Right atrium auricular region (tissue), 2 donors: ENCODE results near the gene SELENOM. TPM values are rescaled to one million over a fixed set of nuclear protein-coding genes. Genes with fewer than 3 reads are reported as not detected.

Source experiments
- DNase-seq: peaks from one replicate; pipeline ENCODE4 v3.0.0-alpha.2; 2019; ENCODE audit warnings: low spot score
- H3K27ac ChIP-seq, 2 donors: fragments of 200-600 bp; sonication (generic); 1 replicate in 1 of 2; 2 replicates in 1 of 2; pipeline ENCODE4 v1.5.1; 2016 to 2019
- H3K27me3 ChIP-seq, 2 donors: fragments of 200-600 bp; sonication (generic); one replicate each; pipeline versions ENCODE4 v1.5.1 to v1.6.0; 2017 to 2019
- H3K36me3 ChIP-seq: fragments of 200-600 bp; sonication (generic); one replicate; pipeline ENCODE4 v1.5.1; 2016
- H3K4me1 ChIP-seq, 2 donors: fragments of 200-600 bp; sonication (generic); one replicate each; pipeline versions ENCODE4 v1.5.1 to v1.6.0; 2017 to 2019
- H3K4me3 ChIP-seq, 2 donors: fragments of 200-600 bp; sonication (generic); 1 replicate in 1 of 2; 2 replicates in 1 of 2; pipeline ENCODE4 v1.5.1; 2017 to 2019; ENCODE audit warnings: mild to moderate bottlenecking in 1 of 2, moderate library complexity in 1 of 2
- H3K9me3 ChIP-seq, 2 donors: fragments of 200-600 bp; sonication (generic); one replicate each; pipeline ENCODE4 v1.5.1; 2019
- CTCF ChIP-seq, 2 donors: fragments of 200-600 bp; sonication (generic); IDR thresholded peaks; one replicate each; pipeline ENCODE4 v1.5.1; 2019; ENCODE audit warnings: antibody characterized with exemption in 2 of 2
- total RNA-seq, 2 donors: library from RNA; depleted of rRNA; stranded (reverse); fragments of >200 nt; gene quantifications; one replicate each; pipeline ENCODE4 v1.1.0, GENCODE V29; 2016

SELENOM gene
- total RNA-seq, 2 donors from 2014 or later, result 133 to 358 TPM

- DNase-seq, result no peak
- no peak overlapping the region for H3K27ac ChIP-seq
- no peaks in the 10 kb centered on the region for H3K4me1 ChIP-seq
- H3K36me3 ChIP-seq, result peaks cover 7% of the 10 kb centered on the region
- H3K9me3 ChIP-seq, result no peaks in the 10 kb centered on the region
- no peak for TF ChIP-seq CTCF (IDR thresholded peaks at IDR 0.05)
- H3K27me3 ChIP-seq, result no peaks in the 10 kb centered on the region
- no peak overlapping the region for H3K4me3 ChIP-seq
Measured at GRCh38 chr22:31133911-31134310, 26.5 kb upstream of the SELENOM start.

- no peaks in the 10 kb centered on the region for H3K9me3 ChIP-seq
- H3K36me3 ChIP-seq, result peaks cover 7% of the 10 kb centered on the region
- DNase-seq, result no peak
- H3K4me3 ChIP-seq, result no peak overlapping the region
- H3K27me3 ChIP-seq, result no peaks in the 10 kb centered on the region
- no peak for TF ChIP-seq CTCF (IDR thresholded peaks at IDR 0.05)
- no peak overlapping the region for H3K27ac ChIP-seq
- no peaks in the 10 kb centered on the region for H3K4me1 ChIP-seq
Measured at GRCh38 chr22:31130873-31131272, 23.5 kb upstream of the SELENOM start.

GRCh38 chr22:31128156-31128555 lies 20.8 kb upstream of the SELENOM start:
- H3K27ac ChIP-seq, result no peak overlapping the region
- TF ChIP-seq CTCF (IDR thresholded peaks at IDR 0.05), result no peak
- H3K9me3 ChIP-seq, result no peaks in the 10 kb centered on the region
- peaks cover 7% of the 10 kb centered on the region for H3K36me3 ChIP-seq
- H3K4me1 ChIP-seq, result peaks cover 0 to 10% of the 10 kb centered on the region in 2 donors
- no peak overlapping the region for H3K4me3 ChIP-seq
- DNase-seq, result no peak
- H3K27me3 ChIP-seq, result no peaks in the 10 kb centered on the region

- DNase-seq, result no peak
- Histone ChIP-seq H3K9me3 (no peaks in the 10 kb centered on the region), H3K4me1 (peaks cover 0 to 19% of the 10 kb centered on the region in 2 donors), H3K27me3 (no peaks in the 10 kb centered on the region), H3K36me3 (peaks cover 7% of the 10 kb centered on the region), H3K4me3 (no peak overlapping the region), H3K27ac (no peak overlapping the region)
- TF ChIP-seq CTCF (IDR thresholded peaks at IDR 0.05), result no peak
Measured at GRCh38 chr22:31127181-31127772, 19.9 kb upstream of the SELENOM start.

GRCh38 chr22:31126869-31127175 lies 19.5 kb upstream of the SELENOM start:
- H3K9me3 ChIP-seq, result no peaks in the 10 kb centered on the region
- no peak for TF ChIP-seq CTCF (IDR thresholded peaks at IDR 0.05)
- H3K27ac ChIP-seq, result no peak overlapping the region
- peaks cover 0 to 23% of the 10 kb centered on the region in 2 donors for H3K4me1 ChIP-seq
- peaks cover 7% of the 10 kb centered on the region for H3K36me3 ChIP-seq
- H3K4me3 ChIP-seq, result no peak overlapping the region
- DNase-seq, result no peak
- no peaks in the 10 kb centered on the region for H3K27me3 ChIP-seq
